ENCODE data around the gene USP19.

GRCh38 chr3:49100046-49100615 is 20.5 kb downstream of the USP19 start:
- TF ChIP-seq CTCF (IDR thresholded peaks at IDR 0.05; ENCODE audit: insufficient read depth, low read length, poor library complexity, severe bottlenecking) (no peak), EZH2phosphoT487 (conservative IDR thresholded peaks at IDR 0.05; ENCODE audit: low read length) (no peak)

Data from SU-DHL-6 (cell line).